OCI-LY7 (cell line): ENCODE results near the gene GJB6. TPM values are rescaled to one million over a fixed set of nuclear protein-coding genes. Genes with fewer than 3 reads are reported as not detected.

Source experiments
- BruUV-seq: library from RNA; stranded (reverse); fragments of 400-500 nt; replicated peaks from 2 replicates; lab custom pipeline; 2021; lab: Mats Ljungman, UMichigan
- CTCF ChIA-PET: fragments of 300-600 bp; sonication (Branson Sonifier 250); formaldehyde crosslinking; loops from one replicate; lab custom pipeline; 2022; ENCODE audit warnings: antibody characterized with exemption; ENCODE audit not compliant: unreplicated experiment; lab: Charles Lee
- POLR2A ChIA-PET: fragments of 300-600 bp; sonication (Branson Sonifier 250); formaldehyde crosslinking; loops from one replicate; lab custom pipeline; 2022; ENCODE audit warnings: antibody characterized with exemption; lab: Charles Lee
- DNase-seq: peaks from one replicate; pipeline ENCODE4 v3.0.0-alpha.2; 2015; ENCODE audit warnings: low spot score
- H2AFZ ChIP-seq: fragments of 200-600 bp; sonication (generic), shearing (Covaris generic); 2 replicates; pipeline ENCODE4 v1.6.1; 2014; ENCODE audit warnings: mild to moderate bottlenecking, antibody characterized with exemption, low read length, moderate library complexity
- H3K27ac ChIP-seq: fragments of 200-600 bp; sonication (generic); 2 replicates; pipeline ENCODE4 v1.5.1; 2014; ENCODE audit warnings: mixed run types, low read depth, mild to moderate bottlenecking, moderate library complexity, low read length, inconsistent platforms; ENCODE audit not compliant: poor library complexity, severe bottlenecking
- H3K36me3 ChIP-seq: fragments of 200-600 bp; sonication (generic); 2 replicates; pipeline ENCODE4 v1.6.1; 2014; ENCODE audit warnings: mild to moderate bottlenecking, antibody characterized with exemption, low read length, moderate library complexity, mixed read lengths; ENCODE audit not compliant: insufficient read depth
- H3K4me1 ChIP-seq: fragments of 200-600 bp; sonication (generic); 2 replicates; pipeline ENCODE4 v1.5.1; 2014; ENCODE audit warnings: mild to moderate bottlenecking, low read length; ENCODE audit not compliant: insufficient read depth, poor library complexity, severe bottlenecking
- H3K4me2 ChIP-seq: fragments of 200-600 bp; sonication (generic); 2 replicates; pipeline ENCODE4 v1.6.1; 2014; ENCODE audit warnings: mild to moderate bottlenecking, low read length
- H3K4me3 ChIP-seq: fragments of 200-600 bp; sonication (generic); 2 replicates; pipeline ENCODE4 v1.5.1; 2014; ENCODE audit warnings: mild to moderate bottlenecking, low read depth, low read length; ENCODE audit not compliant: poor library complexity, severe bottlenecking
- H3K79me2 ChIP-seq: fragments of 200-600 bp; sonication (generic); 2 replicates; pipeline ENCODE4 v1.6.1; 2016; ENCODE audit warnings: low read depth, mild to moderate bottlenecking, low read length, moderate library complexity, mixed read lengths; ENCODE audit not compliant: insufficient read depth
- H3K9me2 ChIP-seq: fragments of 200-600 bp; sonication (generic); 2 replicates; pipeline ENCODE4 v1.6.1; 2016; ENCODE audit warnings: mild to moderate bottlenecking, low read length, mixed read lengths; ENCODE audit not compliant: insufficient read depth
- H3K9me3 ChIP-seq: fragments of 200-600 bp; sonication (generic); 2 replicates; pipeline ENCODE4 v1.6.1; 2014; ENCODE audit warnings: mild to moderate bottlenecking, mixed run types, low read length, mixed read lengths
- H4K20me1 ChIP-seq: fragments of 200-600 bp; sonication (generic); 2 replicates; pipeline ENCODE4 v1.6.1; 2014; ENCODE audit warnings: mild to moderate bottlenecking, antibody characterized with exemption, low read length, moderate library complexity, mixed read lengths; ENCODE audit not compliant: insufficient read depth
- EZH2phosphoT487 ChIP-seq: fragments of 200-600 bp; sonication (generic); IDR thresholded peaks from 2 replicates; pipeline ENCODE4 v1.6.1; 2018; ENCODE audit warnings: low read depth, borderline replicate concordance, mild to moderate bottlenecking, mixed run types, antibody characterized with exemption, low read length, moderate library complexity, mixed read lengths
- intact Hi-C: fragments of 100-400 bp; cut with micrococcal nuclease; formaldehyde crosslinking; loops from one replicate; pipeline ENCODE4 v1.10.0; 2022; ENCODE audit not compliant: unreplicated experiment
- total RNA-seq, 2 experiments: library from RNA; depleted of rRNA in 1 of 2; stranded (reverse); fragments of >200 nt in 1 of 2; shearing (Covaris generic) in 1 of 2; gene quantifications; 2 replicates each; pipeline ENCODE4 v1.2.3, GENCODE V29; 2014 to 2022
- TF ChIP-seq, protein P1 (sequence below): fragments of 200-600 bp; sonication (generic); conservative IDR thresholded peaks from 2 replicates; pipeline ENCODE4 v1.5.1; 2014; ENCODE audit warnings: mild to moderate bottlenecking, antibody characterized with exemption, low read length, moderate library complexity, mixed read lengths

The GJB6 gene
- total RNA-seq, 2 experiments from 2014 or later: not detected

DNA sequence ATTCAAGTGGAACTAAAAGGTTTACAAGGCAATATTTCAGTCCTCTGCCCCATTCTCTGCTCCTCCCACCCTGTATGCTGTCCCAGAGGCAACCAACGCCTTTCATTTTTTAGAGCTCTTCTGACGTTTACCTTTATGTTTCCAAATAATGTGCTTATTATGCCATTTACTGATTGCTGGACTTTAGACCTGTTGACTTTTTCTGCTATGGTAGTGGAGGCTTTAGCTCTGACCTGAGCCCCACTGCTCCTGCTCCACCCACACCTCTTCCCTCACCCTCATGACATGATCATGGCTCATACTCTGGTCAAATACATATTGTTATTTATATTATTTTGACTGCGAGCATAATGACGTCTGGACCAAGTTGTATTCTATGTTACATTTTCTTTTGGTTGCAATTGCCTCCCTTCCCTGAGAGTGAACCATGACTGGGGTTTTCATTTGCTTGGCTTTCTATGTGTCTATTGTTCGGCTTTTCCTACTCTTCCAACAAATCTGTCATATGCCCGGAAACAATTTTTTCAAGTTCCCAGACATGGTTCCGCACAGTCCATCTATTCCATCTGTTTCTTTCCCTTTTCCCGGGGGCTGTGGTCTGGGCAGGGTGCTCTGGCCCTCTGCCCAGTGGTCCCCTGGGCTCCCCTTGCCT, 31.4 kb upstream of the GJB6 start:
- POLR2A ChIA-PET: interaction anchor here (0.9 kb wide), 1 partner anchor 9 kb away, joined by 3 read pairs; no protein-coding TSS in a partner anchor
- CTCF ChIA-PET: no interaction called here
- Histone ChIP-seq H3K4me1 (no peaks in the 10 kb centered on the region), H3K79me2 (no peaks in the 10 kb centered on the region), H4K20me1 (no peaks in the 10 kb centered on the region), H3K27ac (no peak overlapping the region), H3K4me3 (no peak overlapping the region), H3K9me3 (no peaks in the 10 kb centered on the region), H2AFZ (no peak overlapping the region), H3K36me3 (no peaks in the 10 kb centered on the region), H3K4me2 (no peak overlapping the region), H3K9me2 (no peaks in the 10 kb centered on the region)
- TF ChIP-seq, protein P1, sequence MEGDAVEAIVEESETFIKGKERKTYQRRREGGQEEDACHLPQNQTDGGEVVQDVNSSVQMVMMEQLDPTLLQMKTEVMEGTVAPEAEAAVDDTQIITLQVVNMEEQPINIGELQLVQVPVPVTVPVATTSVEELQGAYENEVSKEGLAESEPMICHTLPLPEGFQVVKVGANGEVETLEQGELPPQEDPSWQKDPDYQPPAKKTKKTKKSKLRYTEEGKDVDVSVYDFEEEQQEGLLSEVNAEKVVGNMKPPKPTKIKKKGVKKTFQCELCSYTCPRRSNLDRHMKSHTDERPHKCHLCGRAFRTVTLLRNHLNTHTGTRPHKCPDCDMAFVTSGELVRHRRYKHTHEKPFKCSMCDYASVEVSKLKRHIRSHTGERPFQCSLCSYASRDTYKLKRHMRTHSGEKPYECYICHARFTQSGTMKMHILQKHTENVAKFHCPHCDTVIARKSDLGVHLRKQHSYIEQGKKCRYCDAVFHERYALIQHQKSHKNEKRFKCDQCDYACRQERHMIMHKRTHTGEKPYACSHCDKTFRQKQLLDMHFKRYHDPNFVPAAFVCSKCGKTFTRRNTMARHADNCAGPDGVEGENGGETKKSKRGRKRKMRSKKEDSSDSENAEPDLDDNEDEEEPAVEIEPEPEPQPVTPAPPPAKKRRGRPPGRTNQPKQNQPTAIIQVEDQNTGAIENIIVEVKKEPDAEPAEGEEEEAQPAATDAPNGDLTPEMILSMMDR: no peak
- TF ChIP-seq EZH2phosphoT487: no peak
- no peak for DNase-seq
- no TSS peak for BruUV-seq
- intact Hi-C loops: no loop called here

DNA sequence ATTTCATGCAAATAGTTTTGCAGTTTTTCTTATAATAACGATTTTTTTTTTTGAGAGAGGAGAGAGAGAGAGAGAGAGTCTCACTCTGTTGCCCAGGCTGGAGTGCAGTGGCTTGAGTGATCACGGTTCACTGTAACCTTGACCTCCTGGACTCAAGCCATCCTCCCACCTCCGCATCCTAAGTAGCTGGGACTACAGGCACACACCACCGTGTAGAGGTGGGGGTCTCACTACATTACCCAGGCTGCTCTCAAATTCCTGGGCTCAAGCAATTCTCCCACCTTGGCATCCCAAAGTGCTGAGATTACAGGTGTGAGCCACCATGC, 26.8 kb upstream of the GJB6 start:
- CTCF ChIA-PET: no interaction called here
- POLR2A ChIA-PET: no interaction called here
- TF ChIP-seq EZH2phosphoT487: no peak
- TF ChIP-seq, protein P1: no peak
- Histone ChIP-seq H3K9me2 (no peaks in the 10 kb centered on the region), H3K4me2 (no peak overlapping the region), H3K79me2 (no peaks in the 10 kb centered on the region), H2AFZ (no peak overlapping the region), H3K36me3 (no peaks in the 10 kb centered on the region), H3K4me1 (no peaks in the 10 kb centered on the region), H3K9me3 (no peaks in the 10 kb centered on the region), H3K27ac (no peak overlapping the region), H3K4me3 (no peak overlapping the region), H4K20me1 (no peaks in the 10 kb centered on the region)
- DNase-seq: no peak
- intact Hi-C loops: no loop called here
- BruUV-seq: no TSS peak

DNA sequence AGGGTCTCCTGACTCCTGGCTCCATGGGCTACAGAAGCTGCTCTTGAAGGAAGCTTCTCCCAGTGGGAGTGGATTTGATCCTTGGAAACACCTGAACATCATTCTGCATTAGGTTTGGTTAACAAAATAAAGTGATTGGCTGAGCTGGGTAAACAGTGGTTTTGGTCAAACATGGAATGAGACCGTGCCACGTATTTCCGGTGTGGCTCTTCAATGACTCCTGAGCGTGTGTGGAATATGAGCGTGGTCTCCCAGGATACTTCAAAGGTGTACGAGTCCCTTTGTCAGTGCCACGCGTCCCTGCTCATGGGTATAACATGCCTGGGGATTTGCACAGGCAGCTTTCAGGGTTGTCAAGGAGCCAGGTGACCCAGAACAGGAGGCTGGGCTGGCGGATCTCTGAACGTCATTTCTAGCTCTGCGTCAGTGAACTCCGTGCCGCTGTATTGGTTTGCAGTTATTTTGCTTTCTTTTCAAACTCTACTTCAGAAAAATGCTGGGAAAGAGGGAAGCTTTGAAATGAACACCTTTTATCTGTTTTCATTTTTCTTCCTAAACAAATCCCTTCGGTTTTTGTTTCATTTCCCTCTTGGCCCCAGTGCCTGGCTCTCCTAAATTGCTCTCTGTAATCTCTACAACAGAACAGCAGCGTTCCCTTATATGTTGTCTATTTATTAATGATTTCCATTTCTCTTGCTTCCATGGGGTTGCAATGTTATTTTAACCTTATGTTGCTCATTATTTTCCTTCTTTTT, 26.3 kb upstream of the GJB6 start:
- intact Hi-C loops: no loop called here
- CTCF ChIA-PET: no interaction called here
- no peak overlapping the region for H3K4me2 ChIP-seq

More for the DNA sequence above, 26.3 kb upstream of the GJB6 start:
- Histone ChIP-seq H3K4me3 (no peak overlapping the region), H2AFZ (no peak overlapping the region), H3K27ac (no peak overlapping the region), H3K9me2 (no peaks in the 10 kb centered on the region), H3K9me3 (no peaks in the 10 kb centered on the region), H3K36me3 (no peaks in the 10 kb centered on the region), H3K4me1 (no peaks in the 10 kb centered on the region), H3K79me2 (no peaks in the 10 kb centered on the region), H4K20me1 (no peaks in the 10 kb centered on the region)
- TF ChIP-seq, protein P1: no peak
- TF ChIP-seq EZH2phosphoT487: no peak
- POLR2A ChIA-PET: no interaction called here
- BruUV-seq: no TSS peak
- no peak for DNase-seq
